ENCODE measurements around the gene TAF4B. TPM values are rescaled to one million over a fixed set of nuclear protein-coding genes. Genes with fewer than 3 reads are reported as not detected.
A peak's percentile ranks its signal among the peaks of the same experiment; 100 is the strongest.
"Not testable (repeated sequence)": the region's sequence is repeated elsewhere in the genome, so short reads cannot be mapped to it uniquely, and the experiment has no call there.

Gene TAF4B, protein sequence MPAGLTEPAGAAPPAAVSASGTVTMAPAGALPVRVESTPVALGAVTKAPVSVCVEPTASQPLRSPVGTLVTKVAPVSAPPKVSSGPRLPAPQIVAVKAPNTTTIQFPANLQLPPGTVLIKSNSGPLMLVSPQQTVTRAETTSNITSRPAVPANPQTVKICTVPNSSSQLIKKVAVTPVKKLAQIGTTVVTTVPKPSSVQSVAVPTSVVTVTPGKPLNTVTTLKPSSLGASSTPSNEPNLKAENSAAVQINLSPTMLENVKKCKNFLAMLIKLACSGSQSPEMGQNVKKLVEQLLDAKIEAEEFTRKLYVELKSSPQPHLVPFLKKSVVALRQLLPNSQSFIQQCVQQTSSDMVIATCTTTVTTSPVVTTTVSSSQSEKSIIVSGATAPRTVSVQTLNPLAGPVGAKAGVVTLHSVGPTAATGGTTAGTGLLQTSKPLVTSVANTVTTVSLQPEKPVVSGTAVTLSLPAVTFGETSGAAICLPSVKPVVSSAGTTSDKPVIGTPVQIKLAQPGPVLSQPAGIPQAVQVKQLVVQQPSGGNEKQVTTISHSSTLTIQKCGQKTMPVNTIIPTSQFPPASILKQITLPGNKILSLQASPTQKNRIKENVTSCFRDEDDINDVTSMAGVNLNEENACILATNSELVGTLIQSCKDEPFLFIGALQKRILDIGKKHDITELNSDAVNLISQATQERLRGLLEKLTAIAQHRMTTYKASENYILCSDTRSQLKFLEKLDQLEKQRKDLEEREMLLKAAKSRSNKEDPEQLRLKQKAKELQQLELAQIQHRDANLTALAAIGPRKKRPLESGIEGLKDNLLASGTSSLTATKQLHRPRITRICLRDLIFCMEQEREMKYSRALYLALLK
- 10 to 100 TPM; 22.5 to 27.2 (median 23.0) TPM for total RNA-seq

DNA sequence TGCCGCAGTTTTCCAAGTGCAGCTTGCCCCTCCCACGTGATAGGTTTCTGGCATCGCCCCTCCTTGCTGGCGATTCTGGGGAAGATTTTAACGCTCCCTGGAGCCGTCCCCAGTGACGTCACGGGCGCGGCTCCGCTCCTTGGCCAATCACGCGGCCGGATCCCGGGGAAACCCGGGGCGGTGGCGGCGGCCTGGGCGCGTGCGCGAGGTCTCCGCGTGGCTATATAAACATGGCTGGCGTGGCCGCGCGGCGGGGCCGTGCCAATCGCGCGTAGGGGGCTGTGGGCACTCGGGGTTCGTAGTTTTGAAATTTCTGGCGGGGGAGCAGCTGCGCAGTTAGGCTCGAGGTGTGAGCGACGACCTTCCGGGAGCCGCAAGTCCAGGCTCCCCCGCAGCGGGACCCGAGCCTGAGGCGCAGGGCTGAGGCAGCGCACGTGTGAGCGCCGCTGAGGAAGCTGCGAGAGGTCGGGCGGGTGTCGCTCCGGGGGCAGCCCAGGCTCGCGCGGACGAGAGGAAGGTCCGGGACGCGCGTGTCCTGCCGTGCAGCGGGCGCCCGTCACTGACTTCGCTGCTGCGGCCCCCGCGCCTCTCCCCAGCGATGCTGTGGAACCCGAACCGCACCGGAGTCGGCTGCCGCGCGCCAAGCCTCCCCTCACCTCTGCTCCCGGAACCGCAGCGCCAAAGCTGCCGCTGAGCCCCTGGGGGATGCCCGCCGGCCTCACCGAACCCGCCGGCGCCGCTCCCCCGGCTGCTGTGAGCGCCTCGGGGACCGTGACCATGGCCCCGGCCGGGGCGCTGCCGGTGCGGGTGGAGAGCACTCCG lies at the start of gene TAF4B:
TSS of gene TAF4B (plus strand) at position 217 of the 822 bp plus-strand sequence. CDS start at position 706, 489 bp downstream.
- Mint-ChIP-seq H3K4me3 (peak within 1 kb of the TSS; percentile 95), H3K36me3 (ENCODE audit: insufficient read depth) (peaks cover 3% of the 10 kb centered on the region), H3K9me3 (no peaks in the 10 kb centered on the region), H3K4me1 (ENCODE audit: low read depth) (peaks cover 36% of the 10 kb centered on the region), H3K27me3 (ENCODE audit: low read depth) (no peaks in the 10 kb centered on the region)
- ATAC-seq (peak; percentile 84), DNase-seq (peak; percentile 96)

DNA sequence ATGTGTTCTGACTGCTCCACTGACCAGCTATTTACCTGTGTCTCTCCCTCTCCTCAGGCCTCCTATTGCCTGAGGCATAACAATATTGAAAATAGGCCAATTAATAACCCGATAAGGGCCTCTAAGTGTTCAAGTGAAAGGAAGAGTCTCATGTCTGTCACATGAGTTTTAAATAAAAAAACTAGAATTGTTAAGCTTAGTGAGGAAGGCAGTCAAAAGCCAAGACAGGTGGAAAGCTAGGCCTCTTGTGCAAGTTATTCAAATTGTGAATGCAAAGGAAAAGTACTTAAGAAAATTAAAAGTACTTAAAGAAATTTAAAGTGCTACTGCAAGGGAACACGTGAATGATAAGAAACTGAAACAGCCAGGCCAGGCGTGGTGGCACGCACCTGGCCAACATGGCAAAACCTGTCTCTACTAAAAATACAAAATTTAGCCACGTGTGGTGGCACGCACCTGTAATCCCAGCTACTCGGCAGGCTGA lies 44.9 kb upstream of the TAF4B start:
- H3K9me3 Mint-ChIP-seq = no peaks in the 10 kb centered on the region
- no peaks in the 10 kb centered on the region for H3K36me3 Mint-ChIP-seq (ENCODE audit: insufficient read depth)
- H3K27me3 Mint-ChIP-seq (ENCODE audit: low read depth) = no peaks in the 10 kb centered on the region
- no peak for DNase-seq
- H3K4me3 Mint-ChIP-seq = no peak overlapping the region
- ATAC-seq = no peak
- H3K4me1 Mint-ChIP-seq (ENCODE audit: low read depth) = no peaks in the 10 kb centered on the region

DNA sequence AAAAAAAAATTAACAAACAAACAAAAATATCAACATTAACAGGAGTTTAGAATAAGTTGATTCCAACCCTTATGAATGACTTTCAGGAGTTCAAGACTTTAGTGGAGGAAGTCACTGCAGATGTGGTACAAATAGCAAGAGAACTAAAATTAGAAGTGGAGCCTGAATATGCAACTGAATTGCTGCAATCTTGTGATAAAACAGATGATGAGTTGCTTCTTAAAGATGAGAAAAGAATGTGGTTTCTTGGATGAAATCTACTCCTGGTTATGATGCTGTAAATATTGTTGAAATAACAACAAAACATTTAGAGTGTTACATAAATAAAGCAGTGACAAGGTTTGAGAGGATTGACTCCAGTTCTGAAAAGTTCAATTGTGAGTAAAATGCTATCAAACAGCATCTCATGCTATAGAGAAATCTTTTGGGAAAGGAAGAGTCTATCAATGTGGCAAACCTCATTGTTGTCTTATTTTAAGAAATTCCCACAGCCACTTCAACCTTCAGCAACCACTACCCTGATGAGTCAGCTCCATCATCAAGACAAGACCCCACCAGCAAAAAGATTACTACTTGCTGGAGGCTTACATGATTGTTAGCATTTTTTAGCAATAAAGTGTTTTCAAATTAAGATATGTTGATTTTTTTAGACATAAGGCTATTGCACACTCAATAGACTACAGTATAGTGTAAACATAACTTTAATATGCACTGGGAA lies 42.7 kb upstream of the TAF4B start:
- Mint-ChIP-seq H3K4me3 (no peak overlapping the region), H3K9me3 (no peaks in the 10 kb centered on the region), H3K4me1 (ENCODE audit: low read depth) (no peaks in the 10 kb centered on the region), H3K36me3 (ENCODE audit: insufficient read depth) (no peaks in the 10 kb centered on the region), H3K27me3 (ENCODE audit: low read depth) (no peaks in the 10 kb centered on the region)
- DNase-seq = no peak
- ATAC-seq = no peak

DNA sequence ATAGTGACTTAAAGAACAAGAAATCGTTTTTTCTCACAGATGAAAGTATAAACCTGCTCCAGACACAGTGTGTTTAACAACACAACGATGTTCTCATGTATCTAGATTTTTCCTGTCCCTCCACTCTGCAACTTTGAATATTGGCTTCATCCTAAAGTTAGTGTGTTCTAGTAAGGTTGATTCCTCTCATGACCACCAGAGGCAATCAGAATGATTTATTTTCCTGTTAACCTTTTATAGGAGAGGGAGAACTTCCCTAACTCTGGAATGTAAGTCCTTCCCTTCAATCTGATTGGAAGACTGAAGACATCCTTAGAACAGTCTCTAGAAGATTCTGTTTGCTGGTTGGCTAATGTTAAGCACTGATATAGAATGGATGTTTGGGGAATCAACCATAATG lies 41.0 kb upstream of the TAF4B start:
- peaks cover 12% of the 10 kb centered on the region for H3K4me1 Mint-ChIP-seq (ENCODE audit: low read depth)
- no peaks in the 10 kb centered on the region for H3K27me3 Mint-ChIP-seq (ENCODE audit: low read depth)
- no peaks in the 10 kb centered on the region for H3K36me3 Mint-ChIP-seq (ENCODE audit: insufficient read depth)
- no peaks in the 10 kb centered on the region for H3K9me3 Mint-ChIP-seq
- no peak for ATAC-seq
- no peak for DNase-seq
- H3K4me3 Mint-ChIP-seq = no peak overlapping the region

DNA sequence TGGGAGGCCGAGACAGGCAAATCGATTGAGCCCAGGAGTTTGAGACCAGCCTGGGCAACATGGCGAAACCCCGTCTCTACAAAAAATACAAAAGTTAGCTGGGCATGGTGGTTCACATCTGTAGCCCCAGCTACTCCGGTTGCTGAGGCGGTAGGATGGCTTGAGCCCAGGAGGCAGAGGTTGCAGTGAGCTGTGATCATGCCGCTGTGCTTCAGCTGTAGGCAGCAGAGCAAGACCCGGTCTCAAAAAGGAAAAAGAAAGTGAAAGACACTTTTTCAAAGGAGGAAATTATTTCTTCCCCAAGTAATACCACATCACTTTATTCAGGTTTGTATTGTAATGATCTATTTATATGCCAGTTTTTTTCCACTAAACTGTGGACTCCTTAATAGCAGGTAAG lies 35.7 kb upstream of the TAF4B start:
- peaks cover 22% of the 10 kb centered on the region for H3K4me1 Mint-ChIP-seq (ENCODE audit: low read depth)
- peak; percentile 85 to 91 for ATAC-seq
- DNase-seq = peak; percentile 35
- H3K27me3 Mint-ChIP-seq (ENCODE audit: low read depth) = no peaks in the 10 kb centered on the region
- H3K9me3 Mint-ChIP-seq = no peaks in the 10 kb centered on the region
- H3K4me3 Mint-ChIP-seq = peak overlapping the region; percentile 70
- H3K36me3 Mint-ChIP-seq (ENCODE audit: insufficient read depth) = no peaks in the 10 kb centered on the region

DNA sequence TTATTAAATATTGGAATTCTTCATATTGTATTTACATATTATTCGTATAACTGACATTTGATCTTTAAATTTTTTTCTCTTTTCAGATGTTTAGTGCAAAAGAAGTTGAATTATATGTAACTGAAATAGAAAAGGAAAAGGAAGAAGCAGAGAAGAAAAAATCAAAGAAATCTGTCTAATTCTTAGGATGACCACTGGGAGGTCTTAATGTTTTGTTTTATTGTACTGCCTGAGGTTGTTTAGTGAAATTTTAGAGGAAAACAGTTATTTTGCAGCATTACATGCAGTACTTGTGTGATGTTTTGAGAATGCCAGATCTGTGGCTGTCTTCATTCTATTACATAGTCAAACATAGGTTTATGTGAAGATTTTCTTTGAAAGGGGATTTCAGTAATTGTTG lies 34.0 kb upstream of the TAF4B start:
- Mint-ChIP-seq H3K27me3 (ENCODE audit: low read depth) (no peaks in the 10 kb centered on the region), H3K36me3 (ENCODE audit: insufficient read depth) (no peaks in the 10 kb centered on the region), H3K4me3 (no peak overlapping the region), H3K9me3 (no peaks in the 10 kb centered on the region), H3K4me1 (ENCODE audit: low read depth) (peaks cover 22% of the 10 kb centered on the region)
- no peak for ATAC-seq
- no peak for DNase-seq

DNA sequence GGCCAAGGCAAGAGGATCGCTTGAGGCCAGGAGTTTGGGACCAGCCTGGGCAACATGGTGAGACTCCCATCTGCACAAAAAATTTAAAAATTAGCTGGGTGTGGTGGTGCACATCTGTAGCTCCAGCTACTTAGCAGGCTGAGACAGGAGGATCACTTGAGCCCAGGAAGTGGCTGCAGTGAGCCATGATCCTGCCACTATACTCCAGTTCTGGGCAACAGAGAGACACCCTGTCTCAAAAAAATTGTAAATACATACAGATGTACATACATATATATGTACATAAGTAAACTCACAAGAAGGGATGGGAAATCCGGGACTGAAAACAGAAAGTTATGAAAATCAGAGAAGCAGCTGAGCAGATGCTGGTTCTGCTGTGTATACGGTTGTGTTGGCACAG lies 29.6 kb upstream of the TAF4B start:
- Mint-ChIP-seq H3K9me3 (no peaks in the 10 kb centered on the region), H3K4me1 (ENCODE audit: low read depth) (peaks cover 3% of the 10 kb centered on the region), H3K4me3 (no peak overlapping the region), H3K36me3 (ENCODE audit: insufficient read depth) (no peaks in the 10 kb centered on the region), H3K27me3 (ENCODE audit: low read depth) (no peaks in the 10 kb centered on the region)
- no peak for DNase-seq
- no peak for ATAC-seq

DNA sequence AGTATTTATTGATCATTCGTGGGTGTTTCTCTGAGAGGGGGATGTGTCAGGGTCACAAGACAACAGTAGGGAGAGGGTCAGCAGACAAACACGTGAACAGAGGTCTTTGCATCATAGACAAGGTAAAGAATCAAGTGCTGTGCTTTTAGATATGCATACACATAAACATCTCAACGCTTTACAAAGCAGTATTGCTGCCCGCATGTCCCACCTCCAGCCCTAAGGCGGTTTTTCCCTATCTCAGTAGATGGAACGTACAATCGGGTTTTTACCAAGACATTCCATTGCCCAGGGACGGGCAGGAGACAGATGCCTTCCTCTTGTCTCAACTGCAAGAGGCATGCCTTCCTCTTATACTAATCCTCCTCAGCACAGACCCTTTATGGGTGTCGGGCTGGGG lies 24.2 kb upstream of the TAF4B start:
- not testable (repeated sequence) for H3K27me3 Mint-ChIP-seq (ENCODE audit: low read depth); DNase-seq; H3K9me3 Mint-ChIP-seq; ATAC-seq; H3K4me3 Mint-ChIP-seq; H3K4me1 Mint-ChIP-seq (ENCODE audit: low read depth); H3K36me3 Mint-ChIP-seq (ENCODE audit: insufficient read depth)

DNA sequence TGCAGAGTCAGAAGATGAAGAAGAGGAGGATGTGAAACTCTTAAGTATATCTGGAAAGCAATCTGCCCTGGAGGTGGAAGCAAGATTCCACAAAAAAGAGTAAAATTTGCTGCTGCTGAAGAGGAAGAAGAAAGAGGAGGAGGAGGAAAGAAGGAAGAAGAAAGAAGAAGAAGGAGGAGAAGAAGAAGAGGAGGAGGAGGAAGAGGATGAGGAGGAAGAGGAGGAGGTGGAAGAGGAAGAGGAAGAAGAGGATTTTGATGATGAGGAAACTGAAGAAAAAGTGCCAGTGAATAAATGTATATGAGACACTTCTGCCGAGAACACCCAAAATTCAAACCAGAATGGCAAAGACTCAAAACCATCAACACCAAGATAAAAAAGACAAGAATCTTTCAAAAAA lies 20.9 kb upstream of the TAF4B start:
- H3K36me3 Mint-ChIP-seq (ENCODE audit: insufficient read depth) = no peaks in the 10 kb centered on the region
- no peak for ATAC-seq
- DNase-seq = no peak
- no peaks in the 10 kb centered on the region for H3K4me1 Mint-ChIP-seq (ENCODE audit: low read depth)
- no peak overlapping the region for H3K4me3 Mint-ChIP-seq
- no peaks in the 10 kb centered on the region for H3K9me3 Mint-ChIP-seq
- H3K27me3 Mint-ChIP-seq (ENCODE audit: low read depth) = no peaks in the 10 kb centered on the region

DNA sequence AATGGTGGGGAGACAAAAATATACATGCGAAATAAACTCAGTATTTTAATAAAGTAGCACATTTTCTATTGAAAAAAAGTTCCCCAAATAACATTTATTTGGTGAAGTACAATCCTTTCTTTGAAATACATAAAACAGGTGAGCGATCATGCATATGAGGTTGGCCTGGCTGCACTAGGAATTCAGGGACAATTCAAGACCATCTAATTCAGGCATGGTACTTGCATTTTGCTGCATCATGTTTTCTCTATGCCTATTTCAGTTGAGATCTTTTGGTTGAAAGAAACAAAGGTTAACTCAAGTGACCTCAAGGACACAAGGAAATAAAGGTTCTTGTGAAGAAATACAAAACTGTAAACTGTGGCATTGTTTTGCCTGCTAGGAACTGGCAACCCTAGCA lies 19.8 kb upstream of the TAF4B start:
- DNase-seq = no peak
- Mint-ChIP-seq H3K27me3 (ENCODE audit: low read depth) (no peaks in the 10 kb centered on the region), H3K36me3 (ENCODE audit: insufficient read depth) (no peaks in the 10 kb centered on the region), H3K4me3 (no peak overlapping the region), H3K9me3 (no peaks in the 10 kb centered on the region), H3K4me1 (ENCODE audit: low read depth) (no peaks in the 10 kb centered on the region)
- no peak for ATAC-seq

DNA sequence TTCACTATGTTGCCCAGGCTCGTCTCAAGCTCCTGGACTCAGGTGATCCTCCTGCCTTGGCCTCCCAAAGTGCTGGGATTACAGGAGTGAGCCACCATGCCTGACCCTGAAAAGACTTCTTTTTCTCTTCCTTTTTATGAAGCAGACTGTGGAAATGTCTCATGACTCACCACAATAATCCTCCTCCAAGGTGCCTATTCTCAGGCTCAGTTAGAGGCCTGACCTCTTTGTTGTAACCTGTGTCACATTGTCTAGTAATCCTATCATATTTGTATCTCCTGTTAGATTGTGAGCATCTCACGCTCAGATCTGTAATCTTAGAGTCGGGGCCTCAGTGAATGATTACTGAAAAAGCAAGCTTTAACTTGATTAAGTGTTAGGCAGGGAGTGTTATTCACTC lies 18.3 kb upstream of the TAF4B start:
- H3K9me3 Mint-ChIP-seq = no peaks in the 10 kb centered on the region
- DNase-seq = no peak
- H3K36me3 Mint-ChIP-seq (ENCODE audit: insufficient read depth) = no peaks in the 10 kb centered on the region

DNA sequence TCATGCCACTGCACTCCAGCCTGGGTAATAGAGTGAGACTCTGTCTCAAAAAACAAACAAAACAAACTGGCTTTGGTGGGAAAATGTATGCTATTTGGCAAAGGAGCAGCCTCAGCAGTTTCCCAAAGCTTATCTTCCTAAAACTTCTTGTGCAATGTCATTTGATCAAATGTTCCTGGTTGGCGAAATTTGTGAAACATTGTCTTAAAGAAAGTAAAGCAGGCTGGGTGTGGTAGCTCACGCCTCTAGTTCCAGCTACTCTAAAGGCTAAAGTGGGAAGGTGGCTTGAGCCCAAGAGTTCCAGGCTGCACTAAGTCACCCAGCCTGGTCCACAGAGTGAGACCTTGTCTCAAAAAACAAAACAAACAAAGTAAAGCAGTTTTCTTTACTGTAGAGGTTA lies 17.3 kb upstream of the TAF4B start:
- Mint-ChIP-seq H3K27me3 (ENCODE audit: low read depth) (no peaks in the 10 kb centered on the region), H3K36me3 (ENCODE audit: insufficient read depth) (no peaks in the 10 kb centered on the region), H3K4me3 (no peak overlapping the region), H3K9me3 (no peaks in the 10 kb centered on the region), H3K4me1 (ENCODE audit: low read depth) (no peaks in the 10 kb centered on the region)
- DNase-seq (no peak), ATAC-seq (no peak)

More for the DNA sequence above, 18.3 kb upstream of the TAF4B start:
- Mint-ChIP-seq H3K4me1 (ENCODE audit: low read depth) (no peaks in the 10 kb centered on the region), H3K27me3 (ENCODE audit: low read depth) (no peaks in the 10 kb centered on the region), H3K4me3 (no peak overlapping the region)
- no peak for ATAC-seq

DNA sequence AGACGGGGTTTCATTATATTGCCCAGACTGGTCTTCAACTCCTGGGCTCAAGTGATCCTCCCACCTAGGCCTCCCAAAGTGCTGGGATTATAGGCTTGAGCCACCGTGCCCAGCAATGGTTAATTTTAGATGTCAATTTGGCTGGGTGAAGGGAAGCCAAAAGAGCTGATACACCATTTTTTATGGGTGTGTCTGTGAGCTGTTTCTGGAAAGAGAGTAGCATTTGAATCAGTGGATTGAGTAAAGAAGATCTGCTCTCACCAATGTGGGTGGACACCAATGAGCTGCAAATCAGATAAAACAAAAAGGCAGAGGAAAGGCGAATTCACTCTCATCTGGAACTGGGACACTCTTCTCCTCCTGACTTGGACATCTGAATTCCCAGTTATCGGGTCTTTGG lies 16.1 kb upstream of the TAF4B start:
- Mint-ChIP-seq H3K4me1 (ENCODE audit: low read depth) (peaks cover 11% of the 10 kb centered on the region), H3K36me3 (ENCODE audit: insufficient read depth) (no peaks in the 10 kb centered on the region), H3K4me3 (no peak overlapping the region), H3K9me3 (no peaks in the 10 kb centered on the region), H3K27me3 (ENCODE audit: low read depth) (no peaks in the 10 kb centered on the region)
- ATAC-seq (no peak), DNase-seq (no peak)

Measured in activated T-cell treated with anti-CD3 and anti-CD28 coated beads, Interleukin-2, amount 50 U/mL, for 4 hours (primary cell).